GM21381 (cell line): Measurements from ENCODE around the gene KCNE1.

Experiments used
- ATAC-seq: cut with Tn5 transposase; IDR thresholded peaks from one replicate; pipeline ENCODE4 v1.9.1; 2021; ENCODE audit warnings: mild to moderate bottlenecking, moderate library complexity; ENCODE audit not compliant: unreplicated experiment

KCNE1 gene

GRCh38 chr21:34536311-34536710 is 24.3 kb upstream of the KCNE1 start:
- ATAC-seq = no peak

- ATAC-seq = no peak
Measured at GRCh38 chr21:34535886-34536285, 23.9 kb upstream of the KCNE1 start.

- ATAC-seq = no peak
Measured at GRCh38 chr21:34534522-34534921, 22.5 kb upstream of the KCNE1 start.

- ATAC-seq = no peak
Measured at GRCh38 chr21:34533938-34534337, 21.9 kb upstream of the KCNE1 start.

GRCh38 chr21:34531399-34531798 is 19.4 kb upstream of the KCNE1 start:
- no peak for ATAC-seq

DNA sequence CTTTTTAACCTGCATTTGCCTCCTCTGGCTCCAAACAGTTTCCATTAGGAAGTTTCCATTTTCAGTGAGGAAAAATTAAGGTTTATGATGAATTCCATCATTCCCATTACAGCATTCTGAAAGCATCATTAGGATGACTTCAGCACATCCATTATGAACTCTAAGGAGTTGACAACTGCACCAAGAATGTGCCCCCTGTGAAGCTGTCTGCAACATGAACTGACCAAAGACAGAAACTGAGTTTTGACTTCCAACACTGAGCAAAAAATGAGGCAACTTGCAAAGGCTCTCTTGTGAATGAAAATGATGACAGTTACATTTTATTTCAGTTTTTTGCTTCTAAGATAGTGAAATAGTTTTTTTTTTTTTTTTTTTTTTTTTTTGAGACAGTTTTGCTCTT is 18.3 kb upstream of the KCNE1 start:
- no peak for ATAC-seq

DNA sequence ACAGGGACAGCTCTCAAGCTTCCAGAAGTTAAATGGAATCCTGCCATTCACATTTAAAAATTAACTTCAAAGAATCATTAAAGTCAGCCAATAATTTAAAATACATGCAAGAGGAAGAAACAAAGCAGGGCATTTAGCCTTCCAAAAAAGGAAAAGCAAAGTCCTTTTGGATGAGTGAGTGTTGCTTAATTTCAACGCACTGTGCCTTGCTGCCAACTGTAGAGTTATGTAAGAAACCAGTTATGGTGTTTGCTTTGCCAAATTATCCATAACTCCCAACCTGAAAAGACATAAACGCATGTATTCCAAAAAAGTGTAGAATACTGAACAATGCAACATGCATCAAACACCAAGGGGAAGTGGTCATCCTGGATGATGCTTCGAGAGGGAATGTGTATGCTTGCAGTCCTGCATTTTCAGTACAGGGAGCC is 16.1 kb upstream of the KCNE1 start:
- no peak for ATAC-seq

- no peak for ATAC-seq
Measured at GRCh38 chr21:34526618-34527290, 14.7 kb upstream of the KCNE1 start.

DNA sequence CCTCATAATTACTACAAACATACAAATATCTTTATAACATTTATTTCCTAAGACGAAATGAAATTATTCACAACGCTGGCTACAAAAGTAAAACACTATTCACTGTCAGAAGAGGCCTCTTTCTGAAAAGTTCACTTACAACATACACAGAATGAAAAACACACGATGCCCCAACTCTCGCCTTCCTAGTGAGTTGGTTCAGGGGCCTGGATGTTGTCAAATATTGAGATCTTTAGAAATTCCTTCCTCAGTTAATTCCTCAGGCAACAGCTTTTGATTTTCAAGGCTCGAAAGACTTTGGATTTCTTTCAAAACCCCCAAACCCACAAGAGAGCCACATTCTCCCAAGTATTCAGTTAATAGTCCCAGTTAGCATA is 14.2 kb upstream of the KCNE1 start:
- ATAC-seq = no peak

- no peak for ATAC-seq
Measured at GRCh38 chr21:34524646-34525601, 12.9 kb upstream of the KCNE1 start.

GRCh38 chr21:34523019-34523555 is 11.1 kb upstream of the KCNE1 start:
- ATAC-seq = no peak

DNA sequence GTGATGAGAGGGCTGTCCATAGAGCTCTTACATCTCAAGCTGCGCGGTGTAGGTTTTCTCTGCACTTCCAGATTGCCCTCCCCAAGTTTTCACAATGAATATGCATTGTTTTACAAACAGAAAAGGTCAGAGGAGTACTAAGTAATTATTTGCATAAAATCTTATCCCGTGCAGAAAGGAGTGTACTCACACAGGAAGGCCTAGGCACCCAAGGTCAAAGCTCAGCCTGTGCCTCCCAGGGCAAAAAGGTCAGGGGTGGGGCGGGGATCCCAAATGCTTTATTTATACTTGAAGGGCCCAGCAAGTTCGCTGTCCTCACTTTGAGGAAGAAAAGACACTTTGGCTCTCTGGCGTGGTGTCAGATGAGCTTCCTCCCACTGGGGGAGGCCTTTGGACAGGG is 10.3 kb upstream of the KCNE1 start:
- no peak for ATAC-seq

DNA sequence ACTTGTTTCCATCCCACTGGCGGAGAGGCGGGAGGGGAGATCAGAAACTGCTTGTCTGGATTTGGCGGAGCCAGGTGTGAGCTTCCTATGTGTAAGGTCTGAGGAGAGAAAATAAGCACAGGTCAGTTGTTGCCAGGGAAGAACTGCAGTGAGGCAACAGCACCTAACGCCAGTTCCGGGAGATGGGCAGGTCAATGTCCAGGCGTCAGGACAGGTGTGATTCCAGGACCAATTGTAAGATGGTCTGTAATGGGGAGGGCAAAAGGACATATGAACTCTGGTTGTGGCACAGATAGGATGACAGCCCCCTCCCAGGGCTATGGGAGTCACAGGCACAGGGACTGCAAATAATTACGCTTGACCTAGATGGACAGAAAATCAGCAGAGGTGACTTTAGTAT is 9.6 kb upstream of the KCNE1 start:
- ATAC-seq = no peak

DNA sequence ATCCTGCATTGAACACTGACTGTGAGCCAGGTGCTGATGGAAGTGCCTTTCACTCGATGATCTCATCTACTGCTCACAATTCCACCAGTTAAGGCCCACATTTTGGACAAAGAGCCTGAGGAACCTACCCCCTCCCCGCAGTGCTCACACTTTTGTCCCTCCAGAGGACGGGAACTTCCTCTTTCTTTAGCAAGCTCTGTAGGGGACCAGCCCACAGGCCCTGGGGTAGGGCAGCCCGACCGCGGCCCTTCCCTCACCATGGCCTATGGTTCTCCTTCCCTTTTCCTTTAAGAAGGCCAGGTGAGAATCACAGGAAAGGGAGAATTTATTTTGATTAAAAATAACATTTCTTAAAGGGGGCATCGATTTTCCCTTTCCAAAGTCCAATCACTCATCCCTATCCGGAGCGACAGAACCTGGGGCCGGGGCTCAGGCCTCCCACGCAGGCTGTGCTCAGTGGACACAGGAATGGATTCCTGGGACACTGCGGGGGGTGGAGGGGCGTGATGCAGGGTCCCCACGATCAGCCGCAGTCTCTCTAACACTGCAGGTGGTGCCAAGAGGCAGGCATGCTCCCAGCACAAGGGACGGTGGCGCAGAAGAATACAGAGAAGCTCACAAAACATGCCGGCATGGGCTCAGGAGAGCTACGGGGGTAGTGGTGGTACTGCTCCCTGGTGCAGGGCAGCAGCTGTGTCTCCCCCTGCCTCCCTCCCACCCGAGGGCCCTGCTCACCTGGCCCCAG is 8.9 kb upstream of the KCNE1 start:
- no peak for ATAC-seq

GRCh38 chr21:34520281-34520680 is 8.3 kb upstream of the KCNE1 start:
- ATAC-seq = no peak

DNA sequence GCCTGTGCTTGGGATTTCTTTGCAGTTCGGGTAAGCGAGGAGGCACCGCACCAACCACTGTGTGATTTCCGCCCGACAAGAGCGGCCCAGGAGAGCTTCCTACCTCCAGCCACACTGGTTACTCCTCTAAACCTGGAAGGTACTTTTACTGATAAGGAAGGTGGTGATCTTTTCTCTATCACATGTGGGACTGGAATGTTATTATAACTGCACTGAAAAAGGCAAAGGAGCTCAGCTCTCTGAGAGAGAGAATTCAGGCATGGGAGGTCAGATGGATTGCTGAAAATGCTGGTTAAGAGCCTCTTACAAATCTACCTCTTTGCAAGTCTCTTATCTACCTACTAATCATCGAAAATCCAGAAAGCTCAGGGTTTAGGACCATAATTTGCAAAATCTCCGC is 7.7 kb upstream of the KCNE1 start:
- no peak for ATAC-seq

- ATAC-seq = no peak
Measured at GRCh38 chr21:34519016-34519415, 7.0 kb upstream of the KCNE1 start.

DNA sequence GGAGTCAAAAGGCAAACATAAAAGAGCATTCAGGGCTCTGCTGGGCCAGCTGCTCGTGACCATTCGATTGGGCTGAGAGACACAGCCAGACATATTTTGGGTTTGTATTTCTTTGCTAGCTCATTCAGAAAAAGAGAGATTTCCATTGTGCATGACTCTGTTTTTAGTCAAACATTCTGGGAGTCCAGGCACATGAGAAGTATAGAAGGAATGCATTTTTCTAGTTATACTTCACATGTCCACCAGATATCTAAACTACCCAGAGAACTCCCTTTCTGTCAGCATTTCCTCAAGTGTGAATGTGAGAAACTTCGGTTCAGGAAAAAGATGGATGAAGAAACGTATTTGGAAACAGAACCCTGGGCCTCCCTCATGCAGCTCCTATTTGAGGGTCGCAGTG is 6.3 kb upstream of the KCNE1 start:
- ATAC-seq = no peak

GRCh38 chr21:34517491-34518245 is 5.7 kb upstream of the KCNE1 start:
- no peak for ATAC-seq

DNA sequence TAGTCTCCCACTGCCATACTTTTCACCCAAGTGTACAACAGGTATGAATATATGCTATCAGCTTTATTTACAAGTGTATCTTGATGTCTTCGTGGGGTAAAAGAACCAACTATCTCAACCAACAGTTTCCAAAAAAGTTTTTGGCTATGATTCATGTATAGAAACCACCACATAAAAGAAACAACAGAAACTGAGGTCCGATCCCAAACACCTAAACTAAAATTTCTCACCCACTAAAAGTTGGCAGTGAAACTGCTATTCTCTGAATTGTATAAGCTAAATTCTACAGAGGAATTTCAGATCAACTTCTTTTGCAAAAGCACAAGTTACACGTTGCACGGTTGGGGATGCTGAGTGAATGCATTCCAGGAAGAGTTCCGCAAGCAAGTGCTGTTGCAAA is 5.0 kb upstream of the KCNE1 start:
- no peak for ATAC-seq
